Kidney tubule cell (primary cell): ENCODE data around the gene ADRA1B.
"Not testable (repeated sequence)": the region's sequence is repeated elsewhere in the genome, so short reads cannot be mapped to it uniquely, and the experiment has no call there.

Source experiments
- DNase-seq: peaks from one replicate; pipeline ENCODE4 v3.0.0-alpha.2; 2018; ENCODE audit warnings: low spot score

Gene ADRA1B

DNA sequence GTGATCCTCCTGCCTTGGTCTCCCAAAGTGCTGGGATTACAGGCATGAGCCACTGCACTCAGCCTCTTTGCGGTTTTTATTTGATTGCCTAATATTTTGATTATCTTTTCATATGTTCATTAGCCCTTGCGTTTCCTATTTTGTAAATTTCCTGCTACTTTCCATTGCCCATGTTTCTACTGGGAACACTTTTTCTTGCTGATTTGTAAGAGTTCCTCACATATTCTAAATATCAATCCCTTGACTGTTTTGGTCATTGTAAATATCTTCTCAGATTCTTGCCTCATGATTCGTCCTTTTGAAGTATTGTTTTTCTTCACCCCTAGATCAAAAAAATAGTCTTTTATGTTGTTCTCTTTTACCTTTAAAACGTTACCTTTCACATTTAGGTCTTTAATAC, 54.8 kb downstream of the ADRA1B start:
- DNase-seq: peak; percentile 52

DNA sequence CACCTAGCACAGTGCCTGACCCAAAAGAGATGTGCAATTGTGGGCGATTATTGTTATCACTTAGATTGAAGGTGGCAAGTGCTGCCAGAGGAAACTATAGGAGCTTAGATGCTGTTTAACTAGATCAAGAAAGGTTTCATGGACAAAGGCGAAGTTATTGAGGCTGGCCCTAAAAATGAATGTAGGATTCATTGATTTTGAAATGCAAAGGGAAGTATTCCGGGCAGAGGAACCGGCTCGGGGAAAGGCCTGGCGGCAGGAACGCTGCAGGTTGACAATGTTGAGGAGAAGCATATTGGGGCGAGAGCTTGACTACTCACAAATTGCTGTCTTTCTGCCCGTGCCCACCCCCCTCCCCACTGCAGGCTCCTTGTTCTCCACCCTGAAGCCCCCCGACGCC, 55.2 kb downstream of the ADRA1B start:
- DNase-seq: no peak

DNA sequence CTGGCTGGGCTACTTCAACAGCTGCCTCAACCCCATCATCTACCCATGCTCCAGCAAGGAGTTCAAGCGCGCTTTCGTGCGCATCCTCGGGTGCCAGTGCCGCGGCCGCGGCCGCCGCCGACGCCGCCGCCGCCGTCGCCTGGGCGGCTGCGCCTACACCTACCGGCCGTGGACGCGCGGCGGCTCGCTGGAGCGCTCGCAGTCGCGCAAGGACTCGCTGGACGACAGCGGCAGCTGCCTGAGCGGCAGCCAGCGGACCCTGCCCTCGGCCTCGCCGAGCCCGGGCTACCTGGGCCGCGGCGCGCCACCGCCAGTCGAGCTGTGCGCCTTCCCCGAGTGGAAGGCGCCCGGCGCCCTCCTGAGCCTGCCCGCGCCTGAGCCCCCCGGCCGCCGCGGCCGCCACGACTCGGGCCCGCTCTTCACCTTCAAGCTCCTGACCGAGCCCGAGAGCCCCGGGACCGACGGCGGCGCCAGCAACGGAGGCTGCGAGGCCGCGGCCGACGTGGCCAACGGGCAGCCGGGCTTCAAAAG, 55.7 kb downstream of the ADRA1B start:
- peak; percentile 50 for DNase-seq

DNA sequence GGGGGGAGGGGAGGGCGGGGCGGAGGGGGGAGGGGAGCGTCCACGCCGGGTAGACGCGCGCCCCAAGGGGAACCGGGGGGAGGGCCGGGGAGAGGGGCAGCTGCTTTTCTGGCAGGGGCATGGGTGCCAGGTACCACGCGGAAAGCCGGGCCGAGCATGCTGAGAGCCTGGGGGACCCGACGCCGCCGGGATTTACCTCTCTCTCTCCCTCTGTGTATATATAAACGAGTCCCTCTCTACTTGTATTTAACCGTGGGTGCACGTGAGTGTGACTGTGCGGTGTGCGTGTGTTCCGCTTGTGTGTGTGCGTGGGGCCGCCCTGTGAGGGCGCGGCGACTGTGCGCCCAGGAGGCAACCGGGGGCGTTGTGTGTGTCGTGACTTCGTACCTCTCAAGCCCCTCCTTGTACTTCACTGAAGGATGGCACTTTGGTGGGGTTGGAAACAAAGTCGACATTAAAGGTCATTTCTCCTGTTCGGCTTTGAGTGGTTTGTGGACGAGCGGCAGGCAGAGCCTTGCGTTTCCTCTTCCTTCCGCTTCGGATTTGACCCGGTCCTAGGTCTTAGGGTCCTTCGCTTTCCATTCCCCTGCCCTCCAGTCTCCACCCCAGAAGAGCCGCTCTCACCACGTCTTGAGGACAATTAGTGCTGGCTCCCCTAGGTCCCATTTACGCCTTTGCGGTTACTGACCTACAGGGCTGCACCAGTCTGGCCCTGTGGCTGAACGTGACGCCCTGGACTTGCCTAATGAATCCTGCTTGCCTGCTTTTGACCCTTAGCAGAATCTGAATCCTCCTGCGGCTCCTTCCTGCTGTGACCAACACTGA, 56.5 kb downstream of the ADRA1B start:
- no peak for DNase-seq

DNA sequence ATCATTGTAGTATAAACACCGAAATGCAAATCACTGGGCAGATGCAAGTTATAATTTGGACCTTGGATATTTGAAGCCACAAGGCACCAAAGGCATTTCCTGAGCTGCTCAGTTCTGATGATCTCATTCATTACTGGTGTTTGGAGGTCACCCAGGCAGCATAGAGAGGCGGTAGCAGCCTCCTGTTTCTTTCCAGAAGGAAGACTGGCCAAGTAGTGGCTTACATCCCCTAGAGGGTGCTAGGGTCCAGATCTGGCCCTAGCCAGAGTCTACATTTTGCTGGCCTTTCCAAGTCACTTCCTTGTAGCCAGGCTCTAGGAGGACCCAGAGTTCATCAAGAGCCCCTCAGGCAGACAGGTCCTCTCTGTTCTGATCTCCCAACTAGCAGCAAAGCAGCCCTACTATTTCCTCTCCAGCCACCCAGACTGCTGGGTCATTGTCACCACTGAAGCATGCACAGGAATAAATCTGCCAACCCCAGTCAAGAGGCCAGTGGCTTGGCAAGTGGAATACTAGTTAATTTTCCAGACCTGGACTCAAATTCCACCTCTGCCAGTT, 59.3 kb downstream of the ADRA1B start:
- DNase-seq: peak; percentile 96

DNA sequence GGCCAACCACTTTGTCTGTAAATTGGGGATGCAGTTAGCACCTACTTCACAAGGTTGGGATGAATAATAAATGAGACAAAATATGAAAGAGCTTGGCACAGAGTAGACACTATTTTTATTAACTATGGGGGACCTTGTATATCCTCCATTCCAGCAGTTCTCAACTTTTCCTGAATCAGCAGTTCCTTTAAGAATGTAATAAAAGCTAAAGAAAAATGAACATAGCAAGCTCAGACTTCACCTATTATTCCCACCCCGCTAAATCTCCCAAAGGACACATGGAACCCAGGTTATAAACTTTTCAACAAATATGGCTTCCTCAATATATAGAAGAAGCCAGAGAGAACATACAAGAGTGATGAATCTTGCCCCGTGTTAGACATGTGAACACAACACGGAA, 60.6 kb downstream of the ADRA1B start:
- no peak for DNase-seq

DNA sequence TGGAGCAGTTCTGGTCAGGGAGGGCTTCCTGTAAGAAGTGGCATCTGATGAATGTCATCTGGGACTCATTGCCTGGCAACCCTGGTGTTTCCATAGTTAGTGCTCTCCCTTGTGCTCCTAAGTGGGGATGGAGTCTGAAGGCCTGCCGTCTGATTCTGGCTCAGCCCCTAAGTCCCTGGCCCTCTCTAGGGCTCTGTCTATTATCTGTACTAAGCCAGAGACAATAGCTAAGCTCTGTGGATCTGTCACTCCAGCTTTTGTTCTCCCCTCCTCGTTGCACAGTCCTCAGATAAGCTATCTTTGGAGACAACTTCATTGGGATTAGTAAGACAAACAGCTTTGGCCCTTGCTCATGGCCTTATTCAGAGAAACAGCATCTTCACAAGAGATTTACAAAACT, 62.1 kb downstream of the ADRA1B start:
- no peak for DNase-seq

DNA sequence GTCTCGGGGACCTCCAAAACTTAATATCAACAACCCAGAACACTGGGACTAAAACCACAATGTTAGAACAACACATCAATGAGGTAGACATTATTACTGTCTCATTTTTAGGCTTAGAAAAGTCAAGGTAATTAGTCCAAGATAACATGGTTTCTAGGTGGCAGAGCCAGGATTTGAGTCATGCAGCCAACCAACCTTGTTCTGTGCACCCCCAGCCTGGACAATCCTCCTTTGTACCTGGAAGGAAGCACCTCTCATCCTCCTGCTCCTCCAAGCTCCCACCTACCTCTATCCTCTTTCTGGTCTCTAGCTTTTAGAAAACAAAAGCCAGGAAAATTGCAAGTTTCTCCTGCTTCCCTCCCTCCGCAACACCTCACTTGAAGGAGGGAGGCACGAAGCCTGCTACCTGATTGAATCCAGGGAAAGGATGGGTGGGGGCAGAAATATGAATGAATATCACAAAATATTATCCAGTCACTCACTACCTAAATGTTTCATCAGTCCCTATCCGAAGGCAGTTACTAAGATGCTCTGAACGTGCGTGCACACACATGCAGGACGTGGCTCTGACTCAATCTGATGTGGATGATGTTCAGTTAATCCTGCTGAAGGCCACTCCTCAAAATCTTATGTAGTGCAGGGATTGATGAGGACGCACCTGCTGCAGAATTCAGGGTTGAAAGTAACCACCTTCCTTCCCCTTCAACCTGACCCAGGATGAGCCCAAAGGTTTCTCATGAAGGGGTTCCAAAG, 66.3 kb downstream of the ADRA1B start:
- DNase-seq: peak; percentile 37

DNA sequence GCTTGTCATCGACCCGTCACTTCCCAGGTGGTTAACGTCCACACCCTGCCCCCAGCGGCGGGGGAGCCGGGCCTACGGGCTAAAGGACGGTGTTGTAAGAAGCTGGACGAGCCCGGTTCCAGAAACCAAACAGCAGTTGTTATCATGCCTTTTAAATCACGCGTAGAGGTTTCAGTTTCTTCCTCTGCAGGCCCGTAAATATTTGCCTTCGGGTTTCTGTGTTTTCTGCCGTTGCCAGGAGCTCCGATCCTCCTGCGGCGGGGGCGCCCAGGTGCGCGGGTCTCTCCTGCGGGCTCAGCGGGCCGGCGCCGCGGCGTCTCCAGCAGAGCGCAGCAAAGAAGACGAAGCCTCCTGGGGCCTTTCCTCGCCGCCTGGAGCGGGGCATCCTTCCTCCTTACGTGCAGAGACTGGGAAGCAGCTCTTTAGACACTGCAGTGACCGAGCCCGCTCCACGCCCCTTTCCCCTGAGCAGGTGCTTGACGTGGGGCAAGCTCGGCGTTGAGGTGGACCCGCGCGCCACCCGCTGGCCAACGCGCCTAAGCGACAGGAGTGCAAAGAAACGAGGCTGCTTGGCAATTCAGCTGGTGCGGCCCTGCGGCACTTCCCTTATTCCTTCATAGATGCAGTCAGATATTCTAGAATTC, 70.9 kb downstream of the ADRA1B start:
- DNase-seq: peak; percentile 91

DNA sequence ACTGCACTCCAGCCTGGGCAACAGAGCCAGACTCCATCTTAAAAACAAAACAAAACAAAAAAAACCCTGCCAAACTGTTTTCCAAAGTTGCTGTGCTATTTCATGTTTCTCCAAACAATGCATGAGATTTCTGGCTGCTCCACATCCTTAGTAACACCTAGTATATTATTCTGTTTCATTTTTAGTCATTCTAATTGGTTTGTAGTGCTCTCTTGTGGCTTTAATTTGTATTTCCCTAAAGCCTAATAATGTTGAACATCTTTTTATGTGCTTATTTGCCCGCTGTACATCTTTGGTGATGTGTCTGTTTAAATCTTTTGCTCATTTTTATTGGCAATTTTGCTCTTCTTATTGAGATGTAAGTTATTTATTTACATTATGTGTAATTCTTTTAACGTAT, 74.2 kb downstream of the ADRA1B start:
- DNase-seq: no peak

DNA sequence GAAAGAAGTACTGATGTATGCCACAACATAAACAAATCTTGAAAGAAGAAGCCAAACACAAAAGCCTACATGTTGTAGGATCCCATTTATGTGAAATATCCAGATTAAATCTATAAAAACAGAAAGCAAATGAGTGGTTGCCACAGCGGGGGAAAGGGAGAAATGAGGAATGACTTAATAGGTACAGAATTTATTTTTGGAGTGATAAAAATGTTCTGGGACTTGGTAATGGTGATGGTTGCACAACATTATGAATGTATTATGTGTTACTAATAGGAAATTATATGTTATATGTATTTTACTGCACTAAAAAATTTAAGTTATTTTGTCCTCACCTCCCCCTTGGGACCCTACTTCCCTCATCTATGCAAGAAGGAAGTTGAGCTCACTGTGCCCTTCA, 76.3 kb downstream of the ADRA1B start:
- no peak for DNase-seq

DNA sequence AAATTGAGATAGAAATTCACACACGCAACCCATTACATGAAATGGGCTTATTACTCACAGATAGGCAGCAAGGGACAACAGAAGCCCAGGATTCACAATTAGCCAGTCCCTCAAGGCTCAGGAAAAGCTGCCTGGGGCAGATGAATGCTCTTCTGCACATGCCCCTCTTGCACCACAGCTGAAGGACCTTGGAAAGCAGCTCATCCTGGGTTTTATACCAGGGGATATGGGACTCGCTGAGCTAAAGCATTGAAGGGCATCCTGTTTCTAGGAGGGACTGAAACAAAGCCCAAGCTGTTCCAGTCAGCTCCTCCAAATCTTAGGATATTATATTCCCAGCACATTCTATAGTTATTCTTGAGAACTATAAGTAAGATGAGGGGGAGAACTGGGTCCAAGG, 76.9 kb downstream of the ADRA1B start:
- DNase-seq: no peak

DNA sequence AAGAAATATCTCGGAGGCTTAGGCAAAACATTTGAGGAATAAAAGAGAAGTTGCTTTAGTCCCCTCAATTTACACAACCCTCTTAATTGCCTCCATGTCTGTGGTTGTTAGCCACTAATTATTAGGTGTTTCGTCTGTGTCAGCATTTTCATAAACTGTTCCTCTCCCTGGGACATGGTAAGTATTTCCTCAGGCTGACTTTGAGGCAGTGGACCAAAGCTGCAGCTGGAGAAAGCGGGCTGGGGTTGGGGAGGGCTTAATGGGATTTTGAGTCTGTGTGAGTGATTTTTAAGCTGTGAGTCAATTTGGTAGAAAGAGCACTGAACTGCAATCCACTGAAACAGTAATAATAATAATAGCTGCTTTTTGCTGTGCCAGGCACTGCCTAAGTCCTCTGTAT, 79.6 kb downstream of the ADRA1B start:
- no peak for DNase-seq

DNA sequence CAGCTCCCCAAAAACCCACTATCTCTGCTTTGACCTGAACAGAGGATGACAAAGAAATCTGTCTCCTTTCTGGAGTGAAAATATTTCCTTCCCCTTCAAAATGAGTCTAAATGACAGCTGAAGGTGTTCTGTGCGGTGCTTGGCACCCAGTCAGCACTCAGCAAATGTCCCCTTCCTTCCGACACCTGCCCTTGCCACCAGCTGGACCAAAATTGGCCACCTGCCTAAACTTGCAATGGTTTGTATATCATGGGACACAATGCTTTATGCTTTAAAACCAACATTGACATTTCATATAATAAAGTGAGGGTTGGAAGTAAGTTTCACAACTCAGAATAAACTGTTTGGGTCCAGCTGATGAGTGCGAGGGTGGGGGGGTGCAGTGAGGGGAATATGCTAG, 85.2 kb downstream of the ADRA1B start:
- DNase-seq: no peak

DNA sequence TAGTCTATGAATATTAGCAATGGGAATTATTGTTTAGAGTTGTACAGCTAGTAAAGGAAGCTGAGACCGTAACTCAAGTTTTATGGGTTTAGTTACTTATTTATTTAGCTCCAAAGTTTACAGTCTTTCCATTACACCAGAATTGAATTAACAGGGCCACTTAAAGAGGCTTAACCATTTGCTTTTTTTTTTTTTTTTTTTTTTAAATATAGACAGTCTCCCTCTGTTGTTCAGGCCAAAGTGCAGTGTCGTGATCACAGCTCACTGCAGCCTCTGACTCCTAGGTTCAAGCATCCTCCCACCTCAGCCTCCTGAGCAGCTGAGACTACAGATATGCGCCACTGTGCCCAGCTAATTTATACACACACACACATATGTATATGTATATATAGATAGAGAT, 91.2 kb downstream of the ADRA1B start:
- DNase-seq: no peak

DNA sequence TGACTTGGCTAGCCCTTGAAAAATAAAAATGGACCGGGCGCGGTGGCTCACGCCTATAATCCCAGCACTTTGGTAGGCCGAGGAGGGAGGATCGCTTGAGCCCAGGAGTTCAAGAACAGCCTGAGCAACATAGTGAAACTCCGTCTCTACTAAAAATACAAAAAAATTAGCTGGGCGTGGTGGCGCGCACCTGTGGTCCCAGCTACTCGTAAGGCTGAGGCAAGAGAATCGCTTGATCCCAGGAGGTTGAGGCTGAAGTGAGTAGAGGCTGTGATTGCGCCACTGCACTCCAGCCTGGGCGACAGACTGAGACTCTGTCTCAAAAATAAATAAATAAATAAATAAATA, 92.2 kb downstream of the ADRA1B start:
- not testable (repeated sequence) for DNase-seq

DNA sequence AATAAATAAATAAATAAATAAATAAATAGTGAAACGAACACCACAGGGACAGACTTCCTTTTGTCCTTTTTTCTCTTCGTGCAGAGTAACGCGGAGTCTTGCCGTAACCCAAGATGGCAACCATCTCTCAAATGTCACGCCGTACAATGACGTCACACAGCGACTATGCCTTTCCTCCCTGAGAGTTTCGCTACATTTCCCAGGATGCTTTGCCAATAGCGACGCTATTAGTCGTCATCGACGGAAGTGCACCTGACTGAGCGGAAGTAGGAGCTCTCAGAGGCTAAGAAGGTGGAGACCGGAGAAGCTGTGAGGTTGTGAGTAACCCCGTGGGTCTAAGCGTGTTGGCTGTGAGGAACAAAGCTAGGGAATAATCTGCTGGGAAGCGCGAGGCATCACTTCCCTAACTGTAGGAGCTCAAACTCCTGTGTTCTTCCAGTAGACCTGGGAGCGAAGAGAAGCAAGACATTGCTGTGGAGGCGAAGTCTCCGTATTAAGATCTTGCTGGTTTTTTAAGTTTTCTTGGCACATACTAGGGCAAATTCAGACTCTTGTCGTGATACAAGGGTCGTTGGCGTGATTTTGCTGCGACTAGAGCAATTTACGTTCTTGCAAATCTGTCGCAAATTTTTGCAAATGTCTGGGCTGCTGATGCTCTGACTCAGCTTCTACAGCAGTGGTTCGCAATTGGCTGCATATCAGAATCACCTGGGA, 92.8 kb downstream of the ADRA1B start, which contains the start of gene TTC1:
Gene TTC1, plus strand, starts transcription at position 263 of the 714 bp plus-strand sequence. CDS start 1,390 bp downstream, outside the sequence.
- DNase-seq: peak; percentile 99

DNA sequence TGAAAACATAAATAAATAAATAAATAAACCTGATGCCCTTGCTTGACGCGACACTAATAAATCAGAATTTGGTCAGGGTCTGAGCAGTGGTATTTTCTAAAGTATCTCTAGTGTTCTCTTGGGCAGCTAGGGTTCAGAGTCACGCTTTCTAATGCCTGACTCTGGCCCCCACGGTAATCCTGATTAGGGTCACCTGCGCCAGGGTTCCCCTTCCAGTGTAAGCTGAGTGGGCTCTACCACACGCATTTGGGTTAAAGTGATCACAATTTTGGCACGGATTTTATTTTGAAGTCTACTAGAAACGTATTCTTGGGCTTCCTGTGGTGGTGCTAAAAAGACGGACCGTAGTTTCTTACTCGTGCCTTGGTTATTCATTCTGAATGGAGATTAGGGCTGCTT, 93.3 kb downstream of the ADRA1B start:
- DNase-seq: no peak

DNA sequence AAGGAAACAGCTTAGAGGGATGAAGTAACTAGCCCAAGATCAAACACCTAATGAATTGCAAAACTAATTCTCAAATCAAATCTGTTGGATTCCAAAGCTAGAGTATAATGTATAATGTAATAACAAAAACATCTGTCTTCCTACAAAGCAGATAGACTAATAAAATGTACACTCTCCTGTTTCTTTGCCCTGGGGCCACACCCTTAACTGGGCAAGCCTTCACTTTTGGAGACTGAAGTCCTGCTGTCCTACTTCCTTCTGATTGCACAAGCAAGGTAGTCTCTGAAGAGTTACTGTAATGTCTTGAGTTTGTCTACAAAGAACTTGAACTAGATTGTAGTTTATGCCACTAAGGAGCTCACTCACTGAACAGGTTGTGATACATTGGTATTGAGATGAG, 95.2 kb downstream of the ADRA1B start:
- no peak for DNase-seq

DNA sequence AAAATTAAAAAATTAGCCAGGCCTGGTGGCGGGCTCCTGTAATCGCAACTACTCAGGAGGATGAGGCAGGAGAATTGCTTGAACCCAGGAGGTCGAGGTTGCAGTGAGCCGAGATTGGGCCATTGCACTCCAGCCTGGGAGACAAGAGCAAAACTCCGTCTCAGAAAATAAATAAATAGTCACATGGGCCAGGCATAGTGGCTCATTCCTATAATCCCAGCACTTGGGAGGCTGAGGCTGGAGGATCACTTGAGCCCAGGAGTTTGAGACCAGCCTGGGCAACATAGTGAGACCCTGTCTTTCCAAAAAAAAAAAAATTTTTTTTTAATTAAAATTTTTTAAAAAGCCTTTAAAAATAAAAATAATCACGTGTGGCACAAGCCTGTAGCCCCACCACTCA, 97.9 kb downstream of the ADRA1B start:
- not testable (repeated sequence) for DNase-seq

DNA sequence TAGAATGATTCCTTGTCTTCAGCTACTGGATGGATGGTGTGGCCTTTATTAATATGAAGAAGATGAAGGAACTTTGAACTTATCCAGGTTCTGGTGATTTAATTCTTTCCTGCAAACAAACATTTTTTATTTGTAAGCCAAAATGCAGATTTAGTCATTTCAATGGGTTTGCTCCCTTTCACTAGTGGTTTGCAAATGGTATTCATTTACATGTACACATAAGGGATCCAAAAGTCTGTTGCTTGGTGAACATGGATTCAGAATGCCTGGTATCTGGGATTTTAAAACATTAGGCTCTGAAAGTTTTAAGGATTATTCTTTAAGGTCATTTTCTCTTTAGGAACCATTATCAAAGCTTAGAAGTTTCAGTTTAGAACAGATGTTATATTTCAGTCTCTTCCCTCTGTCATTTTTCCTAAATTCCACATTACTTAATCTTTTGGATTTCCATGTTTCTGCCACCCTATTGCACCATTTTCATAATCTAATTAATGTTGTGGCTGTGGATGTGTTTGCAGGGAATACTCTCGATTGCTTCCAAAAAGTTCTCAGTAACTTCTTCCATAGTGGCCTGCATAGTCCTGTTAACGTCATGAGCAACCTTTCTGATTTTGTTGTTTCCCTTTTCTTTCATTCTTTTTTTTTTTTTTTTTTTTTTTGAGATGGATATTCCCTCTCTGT, 102.8 kb downstream of the ADRA1B start:
- DNase-seq: no peak
